HepG2 (cell line): ENCODE measurements around the gene CDHR3. TPM values are rescaled to one million over a fixed set of nuclear protein-coding genes. Genes with fewer than 3 reads are reported as not detected.

Experiments
- ATAC-seq: fragments of 200-7000 bp; cut with Tn5 transposase; 3 replicates; pipeline ENCODE4 v1.9.1; 2020; ENCODE audit warnings: mild to moderate bottlenecking, moderate library complexity
- BruUV-seq: library from RNA; stranded (reverse); fragments of 400-500 nt; replicated peaks from 2 replicates; lab custom pipeline; 2021; lab: Mats Ljungman, UMichigan
- CTCF ChIA-PET: fragments of 300-600 bp; formaldehyde crosslinking; extraction: SDS; loops from one replicate; lab custom pipeline; 2021; ENCODE audit warnings: low total read pairs, inconsistent platforms, low intra/inter-chr PET ratio; lab: Yijun Ruan, JAX
- POLR2A ChIA-PET: fragments of 350-600 bp; sonication (Branson Sonifier 250); formaldehyde crosslinking; loops from one replicate; lab custom pipeline; 2020; ENCODE audit warnings: antibody characterized with exemption, inconsistent platforms; lab: Yijun Ruan, JAX
- DNase-seq: peaks from one replicate; pipeline ENCODE4 v3.0.0-alpha.2; 2015; ENCODE audit warnings: low spot score
- FAIRE-seq: peaks from 3 replicates; lab custom pipeline; 2011; peaks lifted over from hg19 to GRCh38; lab: Jason Lieb, UNC
- H2AFZ ChIP-seq: one replicate; pipeline ENCODE4 v1.6.1; 2011; ENCODE audit warnings: low read length, inconsistent platforms
- H3K27ac ChIP-seq: fragments of 300-600 bp; 3 replicates; pipeline ENCODE4 v1.8.0; 2011; ENCODE audit warnings: mixed run types, mild to moderate bottlenecking, mixed read lengths, low read length, inconsistent platforms; ENCODE audit not compliant: insufficient read depth; ENCODE audit errors: extremely low read length
- H3K27me3 ChIP-seq, 2 experiments: fragments of 200-600 bp in 1 of 2; 2 replicates in 1 of 2; 3 replicates in 1 of 2; pipeline versions ENCODE4 v1.6.0 to v1.8.0; 2011; ENCODE audit warnings: low read length in 2 of 2, mild to moderate bottlenecking in 2 of 2, moderate library complexity in 2 of 2, inconsistent platforms in 1 of 2; ENCODE audit not compliant: insufficient read depth in 2 of 2, control insufficient read depth in 1 of 2
- H3K36me3 ChIP-seq, 2 experiments: fragments of 200-600 bp in 1 of 2; replicated peaks in 1 of 2; 2 replicates in 1 of 2; 3 replicates in 1 of 2; pipeline versions ENCODE4 v1.5.1 to v1.8.0; 2011; ENCODE audit warnings: low read length in 2 of 2, inconsistent platforms in 1 of 2; ENCODE audit not compliant: insufficient read depth in 2 of 2, control insufficient read depth in 1 of 2
- H3K4me1 ChIP-seq: 2 replicates; pipeline ENCODE4 v1.5.1; 2012; ENCODE audit warnings: low read length, inconsistent platforms; ENCODE audit not compliant: insufficient read depth
- H3K4me2 ChIP-seq: 2 replicates; pipeline ENCODE4 v1.6.0; 2011; ENCODE audit warnings: low read depth, low read length, inconsistent platforms
- H3K4me3 ChIP-seq, 3 experiments: fragments of 200-600 bp in 1 of 3; sonication (generic), shearing (Covaris generic) in 1 of 3; replicated peaks in 1 of 3; 2 replicates each; pipeline ENCODE4 v1.5.1; 2011 to 2016; ENCODE audit warnings: low read length in 3 of 3, inconsistent platforms in 2 of 3, low read depth in 2 of 3, mild to moderate bottlenecking in 2 of 3, control low read depth in 1 of 3, mixed read lengths in 1 of 3; ENCODE audit not compliant: insufficient read depth in 1 of 3
- H3K79me2 ChIP-seq: one replicate; pipeline ENCODE4 v1.6.1; 2011; ENCODE audit warnings: low read length, inconsistent platforms; ENCODE audit not compliant: insufficient read depth
- H3K9ac ChIP-seq: 2 replicates; pipeline ENCODE4 v1.6.0; 2011; ENCODE audit warnings: mild to moderate bottlenecking, low read depth, low read length, inconsistent platforms; ENCODE audit not compliant: insufficient read depth
- H3K9me3 ChIP-seq: 2 replicates; pipeline ENCODE4 v1.5.1; 2012; ENCODE audit warnings: mild to moderate bottlenecking, low read length
- H4K20me1 ChIP-seq: 2 replicates; pipeline ENCODE4 v1.6.0; 2011; ENCODE audit warnings: inconsistent platforms, mild to moderate bottlenecking, low read length, moderate library complexity; ENCODE audit not compliant: insufficient read depth
- DPF2 ChIP-seq: sonication (generic); formaldehyde crosslinking; IDR thresholded peaks from 2 replicates; pipeline ENCODE4 v1.4.0; 2020; ENCODE audit warnings: mild to moderate bottlenecking, low read depth, missing genetic modification reagents, borderline replicate concordance
- EZH2 ChIP-seq: conservative IDR thresholded peaks from 2 replicates; pipeline ENCODE4 v1.6.1; 2012; ENCODE audit warnings: mild to moderate bottlenecking, low read depth, low read length, moderate library complexity
- JUND ChIP-seq: sonication (generic); formaldehyde crosslinking; IDR thresholded peaks from 2 replicates; pipeline ENCODE4 v1.8.0; 2022; ENCODE audit warnings: mild to moderate bottlenecking, missing genetic modification reagents
- MED1 ChIP-seq: sonication (generic); formaldehyde crosslinking; IDR thresholded peaks from 2 replicates; pipeline ENCODE4 v1.4.0; 2020; ENCODE audit warnings: missing genetic modification reagents
- NFE2 ChIP-seq: sonication (generic); formaldehyde crosslinking; IDR thresholded peaks from 2 replicates; pipeline ENCODE4 v1.4.0; 2020; ENCODE audit warnings: missing genetic modification reagents
- PRDM10 ChIP-seq: sonication (generic); formaldehyde crosslinking; IDR thresholded peaks from 2 replicates; pipeline ENCODE4 v1.4.0; 2020; ENCODE audit warnings: low read depth, missing genetic modification reagents
- RBM22 ChIP-seq: fragments of 200-400 bp; formaldehyde crosslinking; optimal IDR thresholded peaks from 2 replicates; pipeline ENCODE3; 2017; ENCODE audit warnings: mild to moderate bottlenecking, low read length, moderate library complexity
- SRY ChIP-seq: sonication (generic); formaldehyde crosslinking; IDR thresholded peaks from 2 replicates; pipeline ENCODE4 v1.8.0; 2022; ENCODE audit warnings: mild to moderate bottlenecking, missing genetic modification reagents
- ZEB1 ChIP-seq: IDR thresholded peaks from 2 replicates; pipeline ENCODE4 v1.6.1; 2012; ENCODE audit warnings: mild to moderate bottlenecking, low read depth, inconsistent platforms; ENCODE audit not compliant: insufficient replicate concordance
- ZNF18 ChIP-seq: sonication (generic); formaldehyde crosslinking; IDR thresholded peaks from 2 replicates; pipeline ENCODE4 v1.8.0; 2022; ENCODE audit warnings: mild to moderate bottlenecking, missing genetic modification reagents; ENCODE audit not compliant: insufficient replicate concordance
- ZNF333 ChIP-seq: sonication (generic); formaldehyde crosslinking; IDR thresholded peaks from 2 replicates; pipeline ENCODE4 v1.4.0; 2020; ENCODE audit warnings: mild to moderate bottlenecking, missing genetic modification reagents, borderline replicate concordance
- ZNF709 ChIP-seq: sonication (generic); formaldehyde crosslinking; IDR thresholded peaks from 2 replicates; pipeline ENCODE4 v1.5.0; 2020; ENCODE audit warnings: mild to moderate bottlenecking, missing genetic modification reagents
- WGBS: methylation state at CpG from one replicate; pipeline ENCODE4 v1.1.6; 2017; ENCODE audit warnings: low lambda C conversion rate; 5-methylcytosine and 5-hydroxymethylcytosine counted together
- in situ Hi-C: cut with HindIII; loops from 2 replicates; pipeline ENCODE4 v1.10.0; 2017; ENCODE audit warnings: low pct_unique_long_range_greater_than_20kb; ENCODE audit not compliant: extremely low pct_ligation_motif_present
- intact Hi-C: fragments of 100-400 bp; cut with micrococcal nuclease; formaldehyde crosslinking; loops from one replicate; pipeline ENCODE4 v1.10.0; 2022; ENCODE audit not compliant: unreplicated experiment
- polyA plus RNA-seq, 8 experiments: library from polyadenylated mRNA; depleted of rRNA in 3 of 8; stranded (reverse) in 7 of 8; unstranded in 1 of 8; fragments of >200 nt; fragmentation: Illumina TruSeq in 4 of 8; extraction: Trizol in 4 of 8; gene quantifications; 2 replicates each; pipeline versions ENCODE4 v1.2.1 to v1.2.3, GENCODE V29; 2011 to 2016; ENCODE audit warnings: low read depth in 4 of 8, missing spikeins in 1 of 8, mixed read lengths in 1 of 8; ENCODE audit not compliant: insufficient read depth in 1 of 8
- total RNA-seq, 5 experiments: library from RNA; depleted of rRNA; stranded (reverse); fragments of >200 nt; fragmentation: Illumina TruSeq; extraction: Trizol; gene quantifications; 2 replicates each; pipeline ENCODE4 v1.2.3, GENCODE V29; 2016; ENCODE audit warnings: low read depth in 1 of 5
- TF ChIP-seq, protein P1 (sequence below): sonication (generic); formaldehyde crosslinking; IDR thresholded peaks from 2 replicates; pipeline ENCODE4 v1.5.0; 2020; ENCODE audit warnings: mild to moderate bottlenecking, missing genetic modification reagents, moderate library complexity
- TF ChIP-seq, protein P2 (sequence below): sonication (generic); formaldehyde crosslinking; conservative IDR thresholded peaks from 2 replicates; pipeline ENCODE4 v1.5.0; 2020; ENCODE audit warnings: missing genetic modification reagents

Gene CDHR3
- total and polyA plus RNA-seq, 2 of the 13 experiments (the other 11 are each of a cell fraction or from before 2014, with no cell fraction given): 6.5 to 11.8 TPM

GRCh38 chr7:106029451-106029850 lies 66.4 kb downstream of the CDHR3 start (continued):
- TF ChIP-seq PRDM10 (CRISPR knock-in tag) (no peak), MED1 (no peak), RBM22 (no peak), EZH2 (no peak), ZNF18 (CRISPR knock-in tag) (no peak), SRY (CRISPR knock-in tag) (no peak), ZEB1 (no peak), DPF2 (CRISPR knock-in tag) (no peak)
- TF ChIP-seq, all 625 proteins: peak for 0

- no peak overlapping the region for H2AFZ ChIP-seq
- H3K4me3 ChIP-seq: no peak overlapping the region
- peak; percentile 61 for ATAC-seq
- H4K20me1 ChIP-seq: no peaks in the 10 kb centered on the region
- no peak overlapping the region for H3K4me2 ChIP-seq
- H3K79me2 ChIP-seq: no peaks in the 10 kb centered on the region
- no peaks in the 10 kb centered on the region for H3K9me3 ChIP-seq
- intact Hi-C loops (no loop called here), in situ Hi-C loops (no loop called here)
- H3K27ac ChIP-seq: no peak overlapping the region
- FAIRE-seq: no peak
- 83% methylated on average over 1 of the region's 2 CpGs for WGBS
- POLR2A ChIA-PET: no interaction called here
- CTCF ChIA-PET: no interaction called here
- H3K9ac ChIP-seq: no peak overlapping the region
- TF ChIP-seq, protein P1, sequence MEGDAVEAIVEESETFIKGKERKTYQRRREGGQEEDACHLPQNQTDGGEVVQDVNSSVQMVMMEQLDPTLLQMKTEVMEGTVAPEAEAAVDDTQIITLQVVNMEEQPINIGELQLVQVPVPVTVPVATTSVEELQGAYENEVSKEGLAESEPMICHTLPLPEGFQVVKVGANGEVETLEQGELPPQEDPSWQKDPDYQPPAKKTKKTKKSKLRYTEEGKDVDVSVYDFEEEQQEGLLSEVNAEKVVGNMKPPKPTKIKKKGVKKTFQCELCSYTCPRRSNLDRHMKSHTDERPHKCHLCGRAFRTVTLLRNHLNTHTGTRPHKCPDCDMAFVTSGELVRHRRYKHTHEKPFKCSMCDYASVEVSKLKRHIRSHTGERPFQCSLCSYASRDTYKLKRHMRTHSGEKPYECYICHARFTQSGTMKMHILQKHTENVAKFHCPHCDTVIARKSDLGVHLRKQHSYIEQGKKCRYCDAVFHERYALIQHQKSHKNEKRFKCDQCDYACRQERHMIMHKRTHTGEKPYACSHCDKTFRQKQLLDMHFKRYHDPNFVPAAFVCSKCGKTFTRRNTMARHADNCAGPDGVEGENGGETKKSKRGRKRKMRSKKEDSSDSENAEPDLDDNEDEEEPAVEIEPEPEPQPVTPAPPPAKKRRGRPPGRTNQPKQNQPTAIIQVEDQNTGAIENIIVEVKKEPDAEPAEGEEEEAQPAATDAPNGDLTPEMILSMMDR (CRISPR knock-in tag): 0 out of 2 replicates have a peak, but pooled peaks have one; percentile 29
- TF ChIP-seq NFE2 (CRISPR knock-in tag) (no peak), ZNF333 (CRISPR knock-in tag) (no peak), ZNF709 (CRISPR knock-in tag) (no peak), JUND (CRISPR knock-in tag) (no peak)
- TF ChIP-seq, protein P2, sequence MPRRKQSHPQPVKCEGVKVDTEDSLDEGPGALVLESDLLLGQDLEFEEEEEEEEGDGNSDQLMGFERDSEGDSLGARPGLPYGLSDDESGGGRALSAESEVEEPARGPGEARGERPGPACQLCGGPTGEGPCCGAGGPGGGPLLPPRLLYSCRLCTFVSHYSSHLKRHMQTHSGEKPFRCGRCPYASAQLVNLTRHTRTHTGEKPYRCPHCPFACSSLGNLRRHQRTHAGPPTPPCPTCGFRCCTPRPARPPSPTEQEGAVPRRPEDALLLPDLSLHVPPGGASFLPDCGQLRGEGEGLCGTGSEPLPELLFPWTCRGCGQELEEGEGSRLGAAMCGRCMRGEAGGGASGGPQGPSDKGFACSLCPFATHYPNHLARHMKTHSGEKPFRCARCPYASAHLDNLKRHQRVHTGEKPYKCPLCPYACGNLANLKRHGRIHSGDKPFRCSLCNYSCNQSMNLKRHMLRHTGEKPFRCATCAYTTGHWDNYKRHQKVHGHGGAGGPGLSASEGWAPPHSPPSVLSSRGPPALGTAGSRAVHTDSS (CRISPR knock-in tag): no peak
- no TSS peak for BruUV-seq
- H3K27me3 ChIP-seq: no peaks in the 10 kb centered on the region
- no peaks in the 10 kb centered on the region for H3K4me1 ChIP-seq
- H3K36me3 ChIP-seq: no peaks in the 10 kb centered on the region
- DNase-seq: no peak
Observed at GRCh38 chr7:106029941-106030340, 66.9 kb downstream of the CDHR3 start.
